Vagina (tissue), 2 donors: ENCODE measurements around the gene DYNLT4. TPM values are rescaled to one million over a fixed set of nuclear protein-coding genes. Genes with fewer than 3 reads are reported as not detected.

Experiments
- DNase-seq, 2 donors: peaks; one replicate each; pipeline ENCODE4 v3.0.0-alpha.2; 2017; ENCODE audit errors: extremely low spot score in 2 of 2
- H3K27ac ChIP-seq: fragments of 200-600 bp; sonication (generic); one replicate; pipeline ENCODE4 v1.5.1; 2019
- H3K27me3 ChIP-seq: fragments of 200-600 bp; sonication (generic); one replicate; pipeline ENCODE4 v1.5.1; 2019
- H3K36me3 ChIP-seq, 2 donors: fragments of 200-600 bp; sonication (generic); one replicate each; pipeline ENCODE4 v1.5.1; 2017 to 2019
- H3K4me1 ChIP-seq: fragments of 200-600 bp; sonication (generic); one replicate; pipeline ENCODE4 v1.5.1; 2019
- H3K4me3 ChIP-seq, 2 donors: fragments of 200-600 bp; sonication (generic); 1 replicate in 1 of 2; 2 replicates in 1 of 2; pipeline ENCODE4 v1.5.1; 2016 to 2019
- H3K9me3 ChIP-seq: fragments of 200-600 bp; sonication (generic); one replicate; pipeline ENCODE4 v1.5.1; 2019
- POLR2A ChIP-seq, 2 donors: fragments of 450-650 bp; IDR thresholded peaks; one replicate each; pipeline ENCODE4 v1.6.1; 2017; ENCODE audit warnings: antibody characterized with exemption in 2 of 2, mild to moderate bottlenecking in 2 of 2, moderate library complexity in 2 of 2
- POLR2AphosphoS5 ChIP-seq, 2 donors: sonication (generic); formaldehyde crosslinking; IDR thresholded peaks; one replicate each; pipeline ENCODE4 v1.9.0; 2017; ENCODE audit warnings: antibody characterized with exemption in 2 of 2, mild to moderate bottlenecking in 2 of 2, low read depth in 1 of 2; ENCODE audit not compliant: insufficient read depth in 1 of 2
- intact Hi-C: fragments of 100-400 bp; cut with DNase I; formaldehyde crosslinking; loops from one replicate; pipeline ENCODE4 v1.15.1; 2023
- total RNA-seq: library from RNA; depleted of rRNA; stranded (reverse); fragments of >200 nt; gene quantifications from one replicate; pipeline ENCODE4 v1.2.3, GENCODE V29; 2016
- TF ChIP-seq, protein P1 (sequence below), 3 experiments: fragments of 450-650 bp in 2 of 3; fragments of 200-600 bp in 1 of 3; sonication (generic) in 1 of 3; IDR thresholded peaks; one replicate each; pipeline ENCODE4 v1.5.1; 2017 to 2019; ENCODE audit warnings: antibody characterized with exemption in 3 of 3, mild to moderate bottlenecking in 2 of 3, moderate library complexity in 2 of 3

Gene DYNLT4
- total RNA-seq, 1 donor from 2014 or later = not detected

DNA sequence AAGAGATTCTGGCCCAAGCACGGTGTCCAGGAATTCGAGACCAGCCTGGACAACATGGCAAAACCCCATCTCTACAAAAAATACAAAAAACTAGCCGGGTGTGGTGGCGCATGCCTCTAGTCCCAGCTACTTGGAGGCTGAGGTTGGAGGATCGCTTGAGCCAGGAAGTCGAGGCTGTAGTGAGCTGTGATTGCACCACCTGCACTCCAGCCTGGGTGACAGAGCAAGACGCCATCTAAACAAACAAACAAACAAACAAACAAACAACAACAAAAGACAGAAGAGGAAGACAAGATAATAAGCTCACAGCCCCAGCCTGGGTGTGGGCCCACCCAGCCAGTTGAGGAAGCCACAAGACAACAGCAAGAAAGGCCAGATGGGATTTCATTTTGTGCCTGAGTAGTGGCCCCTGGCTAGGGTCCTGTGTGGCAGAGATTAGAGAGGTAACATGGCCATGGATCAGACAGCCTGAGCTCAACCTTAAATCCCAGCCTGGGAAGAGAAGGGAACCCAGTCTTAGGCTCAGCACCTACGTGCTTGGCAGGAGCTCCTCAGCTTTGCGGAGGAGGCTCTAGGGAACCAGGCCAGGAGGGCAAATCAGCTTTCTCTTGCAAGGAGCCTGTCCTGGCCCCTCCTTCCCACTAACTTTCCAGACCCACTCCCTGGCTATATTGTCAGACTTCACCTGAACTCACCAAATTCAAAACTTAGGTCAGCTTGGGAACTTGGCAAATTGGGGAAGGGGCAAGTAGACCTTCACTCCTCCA, 14.2 kb downstream of the DYNLT4 start:
- H3K27ac ChIP-seq = no peak overlapping the region

DNA sequence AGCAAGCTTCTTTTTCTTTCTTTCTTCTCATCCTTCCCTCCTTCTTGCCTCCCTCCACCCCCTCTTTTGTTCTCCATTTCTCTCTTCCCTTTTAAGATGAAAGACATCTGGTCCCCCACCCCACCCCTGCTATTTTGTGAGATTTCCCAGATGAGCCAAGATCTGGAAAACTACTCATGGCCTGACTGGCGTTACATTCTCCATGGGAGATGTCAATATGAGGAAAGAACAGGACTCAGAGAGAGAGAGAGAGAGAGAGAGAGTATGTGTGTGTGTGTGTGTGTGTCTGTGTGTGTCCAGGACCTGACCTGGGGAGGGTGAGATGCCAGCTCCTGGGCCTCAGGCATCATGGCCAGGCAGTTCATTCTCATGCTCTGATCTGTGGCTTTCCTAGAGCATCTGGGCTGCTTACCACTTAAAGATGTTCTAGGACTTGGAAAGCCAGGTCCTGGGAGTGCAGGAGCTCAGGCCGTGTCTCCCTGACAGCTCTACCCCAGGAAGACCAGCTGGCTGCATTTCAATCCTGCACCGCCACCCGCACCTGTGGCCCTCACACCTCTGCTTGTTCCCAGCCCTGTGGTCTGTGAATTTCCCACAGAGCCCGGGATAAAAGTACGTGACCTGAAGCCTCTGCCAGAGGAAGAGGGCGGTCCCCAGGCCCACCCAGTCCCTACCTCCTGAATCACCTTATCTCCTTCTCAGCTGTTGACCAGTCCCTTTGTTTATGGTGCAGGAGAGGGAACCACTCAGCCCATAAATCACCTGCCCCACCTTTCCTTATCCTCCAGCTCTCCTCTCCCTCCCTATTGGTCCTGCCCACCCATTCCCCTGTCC, 16.0 kb downstream of the DYNLT4 start:
- no peak overlapping the region for H3K27ac ChIP-seq
- no peaks in the 10 kb centered on the region for H3K9me3 ChIP-seq
- H3K27me3 ChIP-seq = no peaks in the 10 kb centered on the region
- H3K4me1 ChIP-seq = peaks cover 5% of the 10 kb centered on the region
- DNase-seq = no peak
- H3K4me3 ChIP-seq = no peak overlapping the region
- intact Hi-C loops = no loop called here
- H3K36me3 ChIP-seq = no peaks in the 10 kb centered on the region
- TF ChIP-seq POLR2A (IDR thresholded peaks at IDR 0.05) (no peak), POLR2AphosphoS5 (IDR thresholded peaks at IDR 0.05; ENCODE audit: insufficient read depth in 1 of 2, low read depth in 1 of 2) (no peak)
- TF ChIP-seq, protein P1, sequence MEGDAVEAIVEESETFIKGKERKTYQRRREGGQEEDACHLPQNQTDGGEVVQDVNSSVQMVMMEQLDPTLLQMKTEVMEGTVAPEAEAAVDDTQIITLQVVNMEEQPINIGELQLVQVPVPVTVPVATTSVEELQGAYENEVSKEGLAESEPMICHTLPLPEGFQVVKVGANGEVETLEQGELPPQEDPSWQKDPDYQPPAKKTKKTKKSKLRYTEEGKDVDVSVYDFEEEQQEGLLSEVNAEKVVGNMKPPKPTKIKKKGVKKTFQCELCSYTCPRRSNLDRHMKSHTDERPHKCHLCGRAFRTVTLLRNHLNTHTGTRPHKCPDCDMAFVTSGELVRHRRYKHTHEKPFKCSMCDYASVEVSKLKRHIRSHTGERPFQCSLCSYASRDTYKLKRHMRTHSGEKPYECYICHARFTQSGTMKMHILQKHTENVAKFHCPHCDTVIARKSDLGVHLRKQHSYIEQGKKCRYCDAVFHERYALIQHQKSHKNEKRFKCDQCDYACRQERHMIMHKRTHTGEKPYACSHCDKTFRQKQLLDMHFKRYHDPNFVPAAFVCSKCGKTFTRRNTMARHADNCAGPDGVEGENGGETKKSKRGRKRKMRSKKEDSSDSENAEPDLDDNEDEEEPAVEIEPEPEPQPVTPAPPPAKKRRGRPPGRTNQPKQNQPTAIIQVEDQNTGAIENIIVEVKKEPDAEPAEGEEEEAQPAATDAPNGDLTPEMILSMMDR (IDR thresholded peaks at IDR 0.05) = no peak

More for the DNA sequence above, 14.2 kb downstream of the DYNLT4 start:
- Histone ChIP-seq H3K27me3 (no peaks in the 10 kb centered on the region), H3K9me3 (no peaks in the 10 kb centered on the region), H3K4me3 (no peak overlapping the region), H3K36me3 (no peaks in the 10 kb centered on the region), H3K4me1 (no peaks in the 10 kb centered on the region)
- intact Hi-C loops = no loop called here
- TF ChIP-seq POLR2AphosphoS5 (IDR thresholded peaks at IDR 0.05; ENCODE audit: insufficient read depth in 1 of 2, low read depth in 1 of 2) = no peak
- no peak for DNase-seq

DNA sequence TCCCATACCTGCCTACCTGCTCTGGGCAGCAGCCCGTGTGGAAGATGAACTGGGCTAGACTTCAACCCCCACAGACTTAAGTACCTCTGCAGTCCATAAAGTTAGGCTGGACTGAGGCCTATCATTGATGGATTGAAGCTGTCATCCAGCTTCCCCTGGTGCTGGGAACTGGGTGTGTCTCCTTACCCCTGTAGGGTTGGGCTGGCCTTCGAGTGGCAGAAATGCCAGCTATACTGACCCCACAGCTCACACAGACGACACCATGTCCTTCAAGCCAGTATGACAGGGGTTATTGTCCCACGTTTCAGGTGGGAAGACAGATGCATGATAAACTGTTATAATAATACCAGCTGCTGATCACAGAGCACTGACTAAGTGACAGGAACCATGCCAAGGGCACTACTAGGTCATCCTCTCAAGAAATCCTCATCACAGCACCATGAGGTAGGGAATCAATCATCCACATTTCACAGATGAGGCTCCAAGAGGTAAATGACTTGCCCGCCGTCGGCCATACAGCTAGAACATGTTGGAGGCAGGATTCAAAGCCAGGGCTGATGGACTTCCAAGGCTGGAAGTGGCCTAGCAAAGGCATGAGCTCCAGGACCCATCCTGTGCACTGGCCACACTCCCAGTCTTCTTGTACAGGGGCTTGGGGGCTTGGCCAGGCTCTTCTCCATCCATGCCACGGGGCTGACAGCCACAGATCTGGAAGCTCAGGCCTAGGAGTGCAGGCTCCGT, 18.9 kb downstream of the DYNLT4 start, which contains the start of gene BEST4:
Gene BEST4 (minus strand): TSS at position 51 of the 741 bp plus-strand sequence. CDS start 465 bp downstream, outside the sequence.
- Histone ChIP-seq H3K9me3 (no peaks in the 10 kb centered on the region), H3K4me1 (peaks cover 33% of the 10 kb centered on the region), H3K4me3 (no peak within 1 kb of the TSS), H3K27ac (no peak within 1 kb of the TSS), H3K36me3 (no peaks in the 10 kb centered on the region), H3K27me3 (no peaks in the 10 kb centered on the region)
- intact Hi-C loops = loop anchor here (5.0 kb wide), 1 partner anchor 199 kb away; the partner anchor contains the start of gene EIF2B3
- TF ChIP-seq POLR2AphosphoS5 (IDR thresholded peaks at IDR 0.05; ENCODE audit: insufficient read depth in 1 of 2, low read depth in 1 of 2) (no peak), POLR2A (IDR thresholded peaks at IDR 0.05) (no peak)
- TF ChIP-seq, protein P1 (IDR thresholded peaks at IDR 0.05) = no peak
- DNase-seq = no peak

DNA sequence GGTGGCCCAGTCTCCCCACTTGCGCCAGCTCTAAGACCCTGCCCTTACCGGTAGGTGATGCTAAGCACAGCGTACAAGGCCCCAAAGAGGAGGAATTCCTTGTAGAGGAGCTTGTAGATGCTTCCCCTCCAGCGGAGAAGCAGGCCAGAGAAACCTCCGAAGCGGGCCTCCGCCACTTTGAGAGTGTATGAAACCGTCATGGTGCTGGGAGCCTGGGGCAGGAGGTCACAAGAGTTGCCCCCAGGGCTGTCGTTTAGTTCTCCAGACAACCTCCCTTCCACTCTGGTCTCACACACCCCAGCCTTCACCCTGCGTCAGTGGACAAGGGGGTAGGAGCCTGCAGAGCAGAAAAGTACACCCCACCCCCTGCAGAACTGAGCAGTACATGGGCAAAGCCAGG, 19.6 kb downstream of the DYNLT4 start:
- Histone ChIP-seq H3K27me3 (no peaks in the 10 kb centered on the region), H3K36me3 (no peaks in the 10 kb centered on the region), H3K4me3 (no peak overlapping the region), H3K9me3 (no peaks in the 10 kb centered on the region), H3K27ac (no peak overlapping the region), H3K4me1 (peaks cover 33% of the 10 kb centered on the region)
- intact Hi-C loops = loop anchor here (5.0 kb wide), 1 partner anchor 200 kb away; the partner anchor contains the start of gene EIF2B3
- TF ChIP-seq POLR2A (IDR thresholded peaks at IDR 0.05) (no peak), POLR2AphosphoS5 (IDR thresholded peaks at IDR 0.05; ENCODE audit: insufficient read depth in 1 of 2, low read depth in 1 of 2) (no peak)
- TF ChIP-seq, protein P1 (IDR thresholded peaks at IDR 0.05) = no peak
- no peak for DNase-seq
